RWPE1 (cell line): Measurements from ENCODE around the gene SMG5.
A peak's percentile ranks its signal among the peaks of the same experiment; 100 is the strongest.

Experiments used
- CTCF ChIA-PET: fragments of 350-600 bp; sonication (Branson Sonifier 250); formaldehyde crosslinking; extraction: SDS; loops from one replicate; lab custom pipeline; 2021; lab: Yijun Ruan, JAX
- POLR2A ChIA-PET: fragments of 400-600 bp; formaldehyde crosslinking; extraction: SDS; loops from one replicate; lab custom pipeline; 2020; ENCODE audit warnings: antibody characterized with exemption; ENCODE audit not compliant: low non-redundant PET; lab: Yijun Ruan, JAX
- DNase-seq: peaks from one replicate; pipeline ENCODE4 v3.0.0; 2012; ENCODE audit warnings: low spot score
- H3K27ac ChIP-seq: fragments of 450-650 bp; 2 replicates; pipeline ENCODE4 v1.5.1; 2017
- TF ChIP-seq, protein P1 (sequence below): fragments of 450-650 bp; conservative IDR thresholded peaks from 2 replicates; pipeline ENCODE4 v1.5.1; 2017; ENCODE audit warnings: low read depth, mild to moderate bottlenecking

The SMG5 gene

DNA sequence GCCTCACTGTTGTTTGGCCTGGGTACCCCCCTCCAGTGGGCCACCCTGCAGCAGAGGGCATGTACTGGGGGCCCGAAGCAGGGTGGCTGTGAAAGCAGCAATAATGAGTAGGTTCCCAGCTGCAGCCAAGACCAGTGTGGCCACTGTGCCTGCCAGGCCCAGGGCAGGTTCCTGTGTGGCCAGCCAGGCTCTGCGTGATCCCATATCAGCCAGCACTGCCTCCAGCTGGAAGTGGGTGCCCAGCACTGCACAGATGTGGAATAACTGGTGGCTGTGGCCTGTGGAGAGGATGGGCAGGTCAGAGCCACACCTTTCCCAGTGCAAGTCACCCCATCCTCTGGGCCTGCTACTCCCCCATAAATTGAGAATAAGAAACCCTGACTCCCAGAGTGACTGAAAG, 38.5 kb downstream of the SMG5 start:
- ChIA-PET CTCF (interaction anchor here (0.6 kb wide), 1 partner anchor 199 kb away, joined by 3 read pairs; no protein-coding TSS in a partner anchor), POLR2A (no interaction called here)
- peak overlapping the region; percentile 89 for H3K27ac ChIP-seq
- no peak for DNase-seq
- TF ChIP-seq, protein P1, sequence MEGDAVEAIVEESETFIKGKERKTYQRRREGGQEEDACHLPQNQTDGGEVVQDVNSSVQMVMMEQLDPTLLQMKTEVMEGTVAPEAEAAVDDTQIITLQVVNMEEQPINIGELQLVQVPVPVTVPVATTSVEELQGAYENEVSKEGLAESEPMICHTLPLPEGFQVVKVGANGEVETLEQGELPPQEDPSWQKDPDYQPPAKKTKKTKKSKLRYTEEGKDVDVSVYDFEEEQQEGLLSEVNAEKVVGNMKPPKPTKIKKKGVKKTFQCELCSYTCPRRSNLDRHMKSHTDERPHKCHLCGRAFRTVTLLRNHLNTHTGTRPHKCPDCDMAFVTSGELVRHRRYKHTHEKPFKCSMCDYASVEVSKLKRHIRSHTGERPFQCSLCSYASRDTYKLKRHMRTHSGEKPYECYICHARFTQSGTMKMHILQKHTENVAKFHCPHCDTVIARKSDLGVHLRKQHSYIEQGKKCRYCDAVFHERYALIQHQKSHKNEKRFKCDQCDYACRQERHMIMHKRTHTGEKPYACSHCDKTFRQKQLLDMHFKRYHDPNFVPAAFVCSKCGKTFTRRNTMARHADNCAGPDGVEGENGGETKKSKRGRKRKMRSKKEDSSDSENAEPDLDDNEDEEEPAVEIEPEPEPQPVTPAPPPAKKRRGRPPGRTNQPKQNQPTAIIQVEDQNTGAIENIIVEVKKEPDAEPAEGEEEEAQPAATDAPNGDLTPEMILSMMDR: no peak

DNA sequence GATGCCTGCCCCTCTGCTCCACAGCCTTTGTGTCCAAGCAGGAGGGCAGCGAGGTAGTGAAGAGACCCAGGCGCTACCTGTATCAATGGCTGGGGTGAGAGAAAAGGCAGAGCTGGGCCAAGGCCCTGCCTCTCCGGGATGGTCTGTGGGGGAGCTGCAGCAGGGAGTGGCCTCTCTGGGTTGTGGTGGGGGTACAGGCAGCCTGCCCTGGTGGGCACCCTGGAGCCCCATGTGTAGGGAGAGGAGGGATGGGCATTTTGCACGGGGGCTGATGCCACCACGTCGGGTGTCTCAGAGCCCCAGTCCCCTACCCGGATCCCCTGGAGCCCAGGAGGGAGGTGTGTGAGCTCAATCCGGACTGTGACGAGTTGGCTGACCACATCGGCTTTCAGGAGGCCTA, 39.9 kb downstream of the SMG5 start:
- H3K27ac ChIP-seq: peak overlapping the region; percentile 89
- TF ChIP-seq, protein P1: no peak
- DNase-seq: no peak
- POLR2A ChIA-PET: no interaction called here
- CTCF ChIA-PET: interaction anchor here (0.6 kb wide), 1 partner anchor 18 kb away, joined by 3 read pairs; no protein-coding TSS in a partner anchor

DNA sequence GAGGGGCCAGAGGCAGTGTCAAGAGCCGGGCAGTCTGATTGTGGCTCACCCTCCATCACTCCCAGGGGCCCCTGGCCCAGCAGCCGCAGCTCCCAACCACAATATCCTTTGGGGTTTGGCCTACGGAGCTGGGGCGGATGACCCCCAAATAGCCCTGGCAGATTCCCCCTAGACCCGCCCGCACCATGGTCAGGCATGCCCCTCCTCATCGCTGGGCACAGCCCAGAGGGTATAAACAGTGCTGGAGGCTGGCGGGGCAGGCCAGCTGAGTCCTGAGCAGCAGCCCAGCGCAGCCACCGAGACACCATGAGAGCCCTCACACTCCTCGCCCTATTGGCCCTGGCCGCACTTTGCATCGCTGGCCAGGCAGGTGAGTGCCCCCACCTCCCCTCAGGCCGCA, 40.7 kb downstream of the SMG5 start, which contains the start of gene BGLAP:
BGLAP (plus strand) TSS at position 259 of the 400 bp plus-strand sequence; CDS start at position 307, 48 bp downstream.
- DNase-seq: no peak
- CTCF ChIA-PET: interaction anchor here (0.7 to 1.2 kb wide), 2 partner anchors 12 to 17 kb away, joined by 3 to 4 read pairs; no protein-coding TSS in a partner anchor
- TF ChIP-seq, protein P1: no peak
- POLR2A ChIA-PET: no interaction called here
- H3K27ac ChIP-seq: peak within 1 kb of the TSS; percentile 89

DNA sequence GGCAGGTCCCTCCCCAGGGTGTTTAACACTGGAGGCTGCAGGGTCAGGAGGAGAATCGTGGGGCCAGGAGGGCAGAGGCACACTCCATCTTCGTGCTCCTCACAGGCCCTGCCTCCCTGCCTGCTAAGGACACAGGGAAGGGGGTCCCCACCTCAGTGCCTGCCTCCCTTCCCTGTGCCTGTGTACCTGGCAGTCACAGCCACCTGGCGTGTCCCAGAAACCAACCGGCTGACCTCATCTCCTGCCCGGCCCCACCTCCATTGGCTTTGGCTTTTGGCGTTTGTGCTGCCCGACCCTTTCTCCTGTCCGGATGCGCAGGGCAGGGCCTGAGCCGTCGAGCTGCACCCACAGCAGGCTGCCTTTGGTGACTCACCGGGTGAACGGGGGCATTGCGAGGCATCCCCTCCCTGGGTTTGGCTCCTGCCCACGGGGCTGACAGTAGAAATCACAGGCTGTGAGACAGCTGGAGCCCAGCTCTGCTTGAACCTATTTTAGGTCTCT, 41.3 kb downstream of the SMG5 start:
- peak overlapping the region; percentile 89 for H3K27ac ChIP-seq
- POLR2A ChIA-PET: no interaction called here
- TF ChIP-seq, protein P1: no peak
- DNase-seq: peak; percentile 89
- CTCF ChIA-PET: interaction anchor here (0.7 to 1.2 kb wide), 3 partner anchors 11 to 34 kb away, joined by 3 to 4 read pairs (median 3); no protein-coding TSS in a partner anchor

DNA sequence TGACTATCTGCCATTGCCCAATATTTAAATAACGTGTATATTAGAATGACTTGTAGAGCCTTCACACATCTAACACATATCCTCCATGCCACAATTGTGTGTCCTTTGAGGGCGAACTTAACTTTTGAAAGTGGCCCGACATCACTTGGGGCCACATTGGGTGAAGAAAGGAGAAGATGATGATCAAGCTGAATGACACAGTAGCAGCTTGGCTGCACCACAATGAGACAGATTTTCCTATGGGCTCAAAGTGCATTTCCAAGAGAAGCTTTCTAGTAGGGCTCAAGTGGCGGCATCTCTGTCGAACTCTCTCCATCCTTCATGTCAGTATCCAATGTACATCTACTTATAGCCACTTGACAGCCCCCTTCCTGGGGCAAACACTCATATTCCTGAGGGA, 44.4 kb downstream of the SMG5 start:
- ChIA-PET POLR2A (no interaction called here), CTCF (interaction anchor here (0.6 to 1.5 kb wide), 2 partner anchors 13 to 23 kb away, joined by 3 to 9 read pairs; no protein-coding TSS in a partner anchor)
- H3K27ac ChIP-seq: peak overlapping the region; percentile 89; the same call in 1 of the 2 replicates
- TF ChIP-seq, protein P1: no peak
- DNase-seq: no peak

DNA sequence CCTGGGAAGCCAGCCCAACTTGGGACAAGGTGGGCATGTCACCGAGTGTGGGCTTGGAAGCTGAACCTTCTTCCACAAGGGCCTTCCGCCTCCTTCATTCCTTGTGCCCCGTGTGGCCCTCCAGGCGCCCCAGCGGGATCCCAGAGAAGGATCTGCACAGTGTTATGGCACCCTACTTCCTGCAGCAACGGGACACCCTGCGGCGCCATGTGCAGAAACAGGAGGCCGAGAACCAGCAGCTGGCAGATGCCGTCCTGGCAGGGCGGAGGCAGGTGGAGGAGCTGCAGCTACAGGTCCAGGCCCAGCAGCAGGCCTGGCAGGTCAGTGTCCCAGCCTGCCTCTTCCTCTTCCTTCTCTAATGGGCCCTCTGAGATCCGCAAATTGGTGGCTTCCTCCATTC, 46.5 kb downstream of the SMG5 start:
- ChIA-PET POLR2A (no interaction called here), CTCF (no interaction called here)
- TF ChIP-seq, protein P1: no peak
- DNase-seq: no peak
- peak overlapping the region; percentile 27 for H3K27ac ChIP-seq
